COLO829 (cell line): ENCODE measurements around the gene GXYLT1.
"Not testable (repeated sequence)": the region's sequence is repeated elsewhere in the genome, so short reads cannot be mapped to it uniquely, and the experiment has no call there.

ENCODE experiments used
- DNase-seq: peaks from one replicate; pipeline ENCODE4 v3.0.0; 2012; ENCODE audit warnings: low spot score

GXYLT1 gene

GRCh38 chr12:42144158-42144407 lies 591 bp downstream of the GXYLT1 start:
- DNase-seq = no peak

- peak; percentile 36 for DNase-seq
Measured at GRCh38 chr12:42143452-42144157, 1.1 kb downstream of the GXYLT1 start.

DNA sequence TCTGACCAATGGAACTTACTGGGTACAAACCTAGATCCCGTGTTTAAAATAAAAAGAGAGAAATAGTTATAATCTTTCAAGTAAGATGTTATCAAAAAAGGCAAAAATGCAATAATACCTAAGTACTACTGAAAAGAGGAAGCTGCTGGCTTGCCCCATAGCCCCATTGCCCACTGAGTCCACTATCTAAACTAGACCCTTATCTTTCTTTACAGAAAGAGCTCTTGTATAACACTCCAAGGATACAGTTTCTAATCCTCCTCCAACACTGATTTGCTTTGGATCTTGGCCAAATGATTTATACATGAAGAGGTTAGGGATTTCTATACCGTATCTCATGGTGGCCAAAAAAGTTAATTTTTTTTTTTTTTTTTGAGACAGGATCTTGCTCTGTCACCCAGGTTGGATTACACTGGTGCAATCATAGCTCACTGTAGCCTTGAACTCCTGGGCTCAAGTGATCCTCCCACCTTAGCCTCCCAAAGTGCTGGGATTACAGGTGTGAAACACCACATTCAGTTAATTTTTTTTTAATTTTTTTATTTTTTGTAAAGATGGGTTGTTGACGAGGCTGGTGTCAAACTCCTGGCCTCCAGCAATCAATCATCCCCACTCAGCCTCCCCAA lies 2.6 kb downstream of the GXYLT1 start:
- DNase-seq = no peak

DNA sequence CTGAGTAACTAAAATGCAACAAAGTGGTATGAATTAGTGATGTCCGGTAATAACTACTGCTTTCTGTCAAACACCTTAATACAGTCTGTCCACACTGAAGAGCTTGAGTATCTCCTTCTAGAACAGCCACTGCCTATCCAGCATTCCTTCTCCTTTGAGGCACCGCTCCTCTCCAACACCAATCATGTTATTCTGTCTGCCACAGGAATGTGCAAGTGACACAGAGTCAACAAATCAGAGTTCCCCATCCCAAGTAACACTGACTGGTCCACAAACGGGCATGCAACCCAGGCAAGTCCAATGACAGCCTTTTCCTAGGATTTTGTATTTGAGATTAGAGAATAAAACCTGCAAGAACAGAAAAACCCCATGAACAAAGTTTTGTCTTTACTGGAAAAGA lies 3.8 kb downstream of the GXYLT1 start:
- DNase-seq = no peak

GRCh38 chr12:42135259-42135814 lies 9.3 kb downstream of the GXYLT1 start:
- DNase-seq = peak; percentile 24

GRCh38 chr12:42130672-42131402 lies 13.8 kb downstream of the GXYLT1 start:
- peak; percentile 66 for DNase-seq

DNA sequence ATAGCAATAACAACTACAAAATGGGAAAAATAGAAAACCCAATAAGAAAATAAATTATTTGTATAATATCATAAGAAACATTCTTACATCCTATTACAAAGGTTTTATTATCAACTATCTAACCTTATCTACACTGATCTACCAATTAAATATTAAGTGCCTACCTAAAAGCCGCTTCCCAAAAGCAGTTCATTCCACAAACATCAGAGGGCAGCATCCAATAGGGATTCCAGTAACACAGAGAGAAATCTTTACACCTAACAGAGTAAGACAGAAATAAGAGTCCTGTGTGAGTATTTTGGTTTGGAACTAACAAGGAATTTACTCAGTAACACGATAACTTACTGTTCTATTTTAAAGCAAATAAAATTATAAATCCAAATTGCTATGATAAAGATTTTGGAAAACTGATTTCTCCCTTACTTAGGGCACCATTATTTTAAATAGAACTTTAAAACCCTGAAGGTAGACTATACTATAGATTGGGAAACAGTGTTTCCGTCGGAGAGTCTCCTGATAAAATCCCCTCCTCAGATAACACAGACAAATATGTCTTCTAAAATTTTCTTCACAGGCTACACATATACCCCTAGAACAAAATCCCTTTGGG lies 15.0 kb downstream of the GXYLT1 start:
- peak; percentile 45 for DNase-seq

DNA sequence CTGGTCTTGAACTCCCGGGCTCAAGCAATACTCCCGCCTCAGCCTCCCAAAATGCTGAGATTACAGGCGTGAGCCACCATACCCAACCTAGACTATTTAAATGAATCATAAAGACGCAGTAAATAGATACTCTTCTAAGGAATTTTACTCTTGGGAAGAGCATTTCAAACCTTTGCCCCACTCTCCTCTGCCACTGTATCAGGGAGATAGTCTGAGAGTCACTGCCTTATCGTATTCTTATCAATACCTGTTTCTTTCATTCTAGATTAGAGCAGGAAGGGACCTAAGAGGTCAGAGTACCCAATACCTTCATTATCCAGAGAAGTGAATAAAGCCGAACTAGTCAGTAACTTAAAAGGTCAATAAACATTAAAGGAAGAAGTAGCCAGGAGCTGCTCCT lies 15.8 kb downstream of the GXYLT1 start:
- DNase-seq = no peak

DNA sequence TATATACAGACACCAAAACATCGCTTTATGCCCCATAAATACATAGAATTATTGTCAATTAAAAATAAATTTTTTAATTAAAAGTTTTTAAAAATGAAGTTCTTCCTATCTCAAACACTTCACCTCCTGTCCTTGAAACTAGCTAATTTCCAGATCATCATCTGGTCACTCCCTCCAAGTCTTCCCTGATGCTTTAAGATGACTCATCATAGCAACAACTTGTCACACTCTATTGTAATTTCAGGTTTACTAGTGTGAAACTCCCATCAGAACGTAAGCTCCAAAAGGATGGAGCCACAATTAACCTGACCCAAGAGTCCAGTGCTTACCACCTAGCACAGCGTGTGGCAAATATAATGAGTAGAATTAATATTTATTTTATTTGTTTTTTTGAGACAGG lies 16.3 kb downstream of the GXYLT1 start:
- DNase-seq = no peak

GRCh38 chr12:42126963-42127362 lies 17.7 kb downstream of the GXYLT1 start:
- DNase-seq = no peak

GRCh38 chr12:42125388-42125767 lies 19.3 kb downstream of the GXYLT1 start:
- DNase-seq = no peak

DNA sequence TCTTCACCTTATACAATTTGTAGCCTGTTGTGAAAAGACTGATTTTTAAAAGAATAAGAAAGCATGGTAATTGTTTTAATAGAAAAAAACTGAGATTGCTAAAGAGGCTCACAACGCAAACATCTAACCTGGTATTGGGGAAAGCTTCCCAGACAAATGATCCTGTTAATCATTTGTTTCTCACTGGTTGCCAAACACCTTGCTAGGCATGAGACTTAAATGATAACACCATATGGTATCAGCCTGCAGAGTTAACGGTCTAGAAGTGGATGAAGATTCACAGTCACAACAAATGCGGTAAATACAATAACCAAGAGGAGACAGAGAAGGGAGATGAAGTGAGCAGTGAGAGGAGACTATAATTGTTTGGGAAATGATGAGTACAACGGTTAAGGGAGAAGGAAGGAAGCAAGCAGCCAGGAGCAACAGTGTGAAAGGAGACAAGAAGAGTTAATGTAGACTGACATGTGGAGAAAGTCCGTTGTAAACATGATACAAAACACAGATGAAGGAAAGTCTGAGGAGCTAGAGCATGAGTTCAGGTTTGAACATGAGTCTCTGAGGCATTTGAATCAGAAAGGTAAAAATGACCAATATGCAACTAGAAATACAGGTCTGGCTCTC lies 19.8 kb downstream of the GXYLT1 start:
- no peak for DNase-seq

GRCh38 chr12:42119085-42119633 lies 25.5 kb downstream of the GXYLT1 start:
- no peak for DNase-seq

GRCh38 chr12:42118136-42118879 lies 26.4 kb downstream of the GXYLT1 start:
- DNase-seq = no peak

DNA sequence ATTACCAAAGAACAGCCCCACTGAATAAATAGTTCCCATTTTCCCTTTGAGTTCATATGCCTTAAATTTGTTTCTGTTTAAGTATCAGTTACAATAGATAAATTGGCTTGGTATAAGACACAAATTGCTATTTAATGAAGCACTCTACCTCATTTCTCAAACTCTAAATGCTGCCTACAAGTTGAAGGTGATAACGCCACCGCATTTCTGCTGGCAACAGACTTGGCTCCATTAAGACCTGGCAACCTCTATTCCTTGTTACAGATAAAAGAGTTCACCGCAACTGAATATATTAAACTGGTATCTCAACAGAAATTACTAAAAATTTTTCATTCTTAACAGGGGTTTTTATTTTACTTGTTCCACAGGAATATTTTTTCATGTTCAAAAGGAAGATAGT lies 35.6 kb downstream of the GXYLT1 start:
- no peak for DNase-seq

DNA sequence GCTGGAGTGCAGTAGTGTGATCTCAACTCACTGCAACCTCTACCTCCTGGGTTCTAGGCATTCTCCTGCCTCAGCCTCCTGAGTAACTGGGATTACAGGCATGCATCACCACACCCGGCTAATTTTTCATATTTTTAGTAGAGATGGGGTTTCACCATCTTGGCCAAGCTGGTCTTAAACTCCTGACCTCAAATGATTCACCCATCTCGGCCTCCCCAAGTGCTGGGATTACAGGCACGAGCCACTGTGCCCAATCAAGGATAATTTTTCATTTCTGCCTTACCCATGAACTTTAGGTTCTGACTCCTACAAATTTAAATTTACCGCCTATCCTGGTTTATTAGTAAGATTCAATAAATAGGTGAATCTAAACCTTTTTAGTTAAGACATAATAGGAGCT lies 37.9 kb downstream of the GXYLT1 start:
- not testable (repeated sequence) for DNase-seq

- no peak for DNase-seq
Measured at GRCh38 chr12:42104784-42105183, 39.9 kb downstream of the GXYLT1 start.

DNA sequence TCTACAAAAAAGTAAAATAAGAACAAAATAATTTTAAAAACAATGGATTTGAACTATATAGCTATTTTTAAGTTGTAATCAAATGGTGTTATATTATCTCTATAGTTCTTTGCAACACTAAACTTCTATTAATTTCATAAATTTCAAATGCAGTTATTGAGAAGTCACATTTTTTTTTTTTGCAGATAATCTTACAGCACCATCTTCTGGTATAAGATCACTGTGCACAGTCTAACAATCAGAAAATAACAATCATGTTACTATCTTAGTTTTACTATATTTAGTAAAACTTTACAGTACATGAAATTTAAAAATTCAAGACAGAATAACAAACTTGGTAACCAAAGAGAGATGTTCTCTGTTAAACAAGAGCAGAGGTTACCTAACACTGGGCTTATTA lies 40.6 kb downstream of the GXYLT1 start:
- no peak for DNase-seq

DNA sequence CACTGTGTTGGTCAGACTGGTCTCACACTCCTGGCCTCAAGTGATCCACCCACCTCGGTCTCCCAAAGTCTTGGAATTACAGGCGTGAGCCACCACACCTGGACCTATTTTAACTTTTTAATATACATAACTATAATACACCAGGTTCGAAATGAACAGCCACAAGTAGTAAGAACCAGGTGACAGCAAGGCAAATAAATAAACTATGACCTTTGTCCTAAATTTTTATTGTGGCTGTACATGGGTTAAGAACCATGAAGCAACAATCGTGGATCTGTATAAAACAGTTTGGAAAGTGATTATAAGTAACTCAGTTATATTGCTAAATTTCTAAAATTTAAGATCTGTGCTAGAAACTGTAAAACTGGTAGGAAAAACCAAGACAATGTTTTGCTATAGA lies 41.5 kb downstream of the GXYLT1 start:
- no peak for DNase-seq

- DNase-seq = no peak
Measured at GRCh38 chr12:42102720-42103119, 42.0 kb downstream of the GXYLT1 start.

DNA sequence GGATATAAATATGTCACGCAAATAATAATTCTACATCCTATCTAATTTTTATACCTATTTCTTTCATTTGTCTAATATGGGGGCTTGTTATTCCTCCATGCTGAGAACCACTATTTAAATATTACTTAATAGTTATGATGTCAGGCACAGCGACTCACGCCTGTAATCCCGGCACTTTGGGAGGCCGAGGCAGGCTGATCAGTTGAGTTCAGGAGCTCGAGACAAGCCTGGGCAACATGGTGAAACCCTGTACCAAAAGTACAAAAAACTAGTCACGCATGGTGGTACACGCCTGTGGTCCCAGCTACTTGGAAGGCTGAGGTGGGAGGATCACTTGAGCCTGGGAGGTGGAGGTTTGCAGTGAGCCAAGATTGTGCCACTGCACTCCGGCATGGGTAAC lies 45.2 kb downstream of the GXYLT1 start:
- no peak for DNase-seq
